Prostate gland (tissue), 2 donors: ENCODE measurements around the gene ADGRG3. TPM values are rescaled to one million over a fixed set of nuclear protein-coding genes. Genes with fewer than 3 reads are reported as not detected.

Experiments used
- DNase-seq: peaks from one replicate; pipeline ENCODE4 v3.0.0-alpha.2; 2019; ENCODE audit warnings: low spot score
- H3K27ac ChIP-seq, 2 donors: fragments of 200-600 bp; sonication (generic); 2 replicates each; pipeline ENCODE4 v1.5.1; 2017 to 2019
- H3K27me3 ChIP-seq: fragments of 200-600 bp; sonication (generic); replicated peaks from 2 replicates; pipeline ENCODE4 v1.5.1; 2019; ENCODE audit not compliant: insufficient read depth
- H3K36me3 ChIP-seq, 2 donors: fragments of 200-600 bp; sonication (generic); 1 replicate in 1 of 2; 2 replicates in 1 of 2; pipeline versions ENCODE4 v1.5.1 to v1.8.1; 2017 to 2019
- H3K4me1 ChIP-seq: fragments of 200-600 bp; sonication (generic); replicated peaks from 2 replicates; pipeline ENCODE4 v1.5.1; 2019
- H3K4me3 ChIP-seq, 2 donors: fragments of 200-600 bp; sonication (generic); 2 replicates each; pipeline ENCODE4 v1.5.1; 2017 to 2019
- H3K9me3 ChIP-seq: fragments of 200-600 bp; sonication (generic); 2 replicates; pipeline ENCODE4 v1.5.1; 2017
- POLR2A ChIP-seq: fragments of 450-650 bp; IDR thresholded peaks from one replicate; pipeline ENCODE4 v1.6.1; 2016; ENCODE audit warnings: antibody characterized with exemption, mild to moderate bottlenecking
- POLR2AphosphoS5 ChIP-seq: sonication (generic); formaldehyde crosslinking; IDR thresholded peaks from one replicate; pipeline ENCODE4 v1.6.1; 2017; ENCODE audit warnings: antibody characterized with exemption
- WGBS: methylation state at CpG from one replicate; pipeline ENCODE4 v1.1.5; 2018; 5-methylcytosine and 5-hydroxymethylcytosine counted together
- intact Hi-C: fragments of 100-400 bp; cut with DNase I; formaldehyde crosslinking; loops from one replicate; pipeline ENCODE4 v1.14.2; 2022
- total RNA-seq, 2 donors: library from RNA; depleted of rRNA; stranded (reverse); fragments of >200 nt; gene quantifications; one replicate each; pipeline ENCODE4 v1.1.0, GENCODE V29; 2016
- TF ChIP-seq, protein P1 (sequence below), 4 experiments: fragments of 200-600 bp in 2 of 4; fragments of 450-650 bp in 2 of 4; sonication (generic) in 2 of 4; IDR thresholded peaks; 1 replicate in 3 of 4; 2 replicates in 1 of 4; pipeline ENCODE4 v1.5.1; 2016 to 2019; ENCODE audit warnings: antibody characterized with exemption in 4 of 4, mild to moderate bottlenecking in 2 of 4, moderate library complexity in 2 of 4

The ADGRG3 gene
- total RNA-seq, 2 donors from 2014 or later: not detected

DNA sequence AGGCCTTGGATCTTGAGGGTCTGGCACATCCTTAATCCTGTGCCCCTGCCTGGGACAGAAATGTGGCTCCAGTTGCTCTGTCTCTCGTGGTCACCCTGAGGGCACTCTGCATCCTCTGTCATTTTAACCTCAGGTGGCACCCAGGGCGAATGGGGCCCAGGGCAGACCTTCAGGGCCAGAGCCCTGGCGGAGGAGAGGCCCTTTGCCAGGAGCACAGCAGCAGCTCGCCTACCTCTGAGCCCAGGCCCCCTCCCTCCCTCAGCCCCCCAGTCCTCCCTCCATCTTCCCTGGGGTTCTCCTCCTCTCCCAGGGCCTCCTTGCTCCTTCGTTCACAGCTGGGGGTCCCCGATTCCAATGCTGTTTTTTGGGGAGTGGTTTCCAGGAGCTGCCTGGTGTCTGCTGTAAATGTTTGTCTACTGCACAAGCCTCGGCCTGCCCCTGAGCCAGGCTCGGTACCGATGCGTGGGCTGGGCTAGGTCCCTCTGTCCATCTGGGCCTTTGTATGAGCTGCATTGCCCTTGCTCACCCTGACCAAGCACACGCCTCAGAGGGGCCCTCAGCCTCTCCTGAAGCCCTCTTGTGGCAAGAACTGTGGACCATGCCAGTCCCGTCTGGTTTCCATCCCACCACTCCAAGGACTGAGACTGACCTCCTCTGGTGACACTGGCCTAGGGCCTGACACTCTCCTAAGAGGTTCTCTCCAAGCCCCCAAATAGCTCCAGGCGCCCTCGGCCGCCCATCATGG lies 4.0 kb upstream of the ADGRG3 start:
- H3K4me1 ChIP-seq: no peaks in the 10 kb centered on the region
- TF ChIP-seq POLR2A (no peak), POLR2AphosphoS5 (no peak)
- TF ChIP-seq, protein P1, sequence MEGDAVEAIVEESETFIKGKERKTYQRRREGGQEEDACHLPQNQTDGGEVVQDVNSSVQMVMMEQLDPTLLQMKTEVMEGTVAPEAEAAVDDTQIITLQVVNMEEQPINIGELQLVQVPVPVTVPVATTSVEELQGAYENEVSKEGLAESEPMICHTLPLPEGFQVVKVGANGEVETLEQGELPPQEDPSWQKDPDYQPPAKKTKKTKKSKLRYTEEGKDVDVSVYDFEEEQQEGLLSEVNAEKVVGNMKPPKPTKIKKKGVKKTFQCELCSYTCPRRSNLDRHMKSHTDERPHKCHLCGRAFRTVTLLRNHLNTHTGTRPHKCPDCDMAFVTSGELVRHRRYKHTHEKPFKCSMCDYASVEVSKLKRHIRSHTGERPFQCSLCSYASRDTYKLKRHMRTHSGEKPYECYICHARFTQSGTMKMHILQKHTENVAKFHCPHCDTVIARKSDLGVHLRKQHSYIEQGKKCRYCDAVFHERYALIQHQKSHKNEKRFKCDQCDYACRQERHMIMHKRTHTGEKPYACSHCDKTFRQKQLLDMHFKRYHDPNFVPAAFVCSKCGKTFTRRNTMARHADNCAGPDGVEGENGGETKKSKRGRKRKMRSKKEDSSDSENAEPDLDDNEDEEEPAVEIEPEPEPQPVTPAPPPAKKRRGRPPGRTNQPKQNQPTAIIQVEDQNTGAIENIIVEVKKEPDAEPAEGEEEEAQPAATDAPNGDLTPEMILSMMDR (IDR thresholded peaks at IDR 0.05): no peak
- no peak for DNase-seq
- WGBS: 79% methylated on average over 15 of the region's 15 CpGs
- intact Hi-C loops: no loop called here
- no peaks in the 10 kb centered on the region for H3K27me3 ChIP-seq
- no peak overlapping the region for H3K27ac ChIP-seq
- H3K9me3 ChIP-seq: no peaks in the 10 kb centered on the region
- H3K4me3 ChIP-seq: no peak overlapping the region
- no peaks in the 10 kb centered on the region for H3K36me3 ChIP-seq

DNA sequence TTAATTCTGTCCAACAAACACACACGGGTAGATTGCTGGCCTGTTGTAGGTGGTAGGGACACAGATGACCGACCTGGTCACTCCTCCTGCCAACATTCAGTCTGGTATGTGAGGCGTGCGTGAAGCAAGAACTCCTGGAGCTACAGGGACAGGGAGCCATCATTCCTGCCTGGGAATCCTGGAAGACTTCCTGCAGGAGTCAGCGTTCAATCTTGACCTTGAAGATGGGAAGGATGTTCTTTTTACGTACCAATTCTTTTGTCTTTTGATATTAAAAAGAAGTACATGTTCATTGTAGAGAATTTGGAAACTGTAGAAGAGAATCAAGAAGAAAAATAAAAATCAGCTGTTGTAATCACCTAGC lies 3.5 kb upstream of the ADGRG3 start:
- TF ChIP-seq, protein P1 (IDR thresholded peaks at IDR 0.05): no peak
- TF ChIP-seq POLR2AphosphoS5 (no peak), POLR2A (no peak)
- intact Hi-C loops: no loop called here
- H3K27ac ChIP-seq: no peak overlapping the region
- H3K27me3 ChIP-seq: no peaks in the 10 kb centered on the region
- no peaks in the 10 kb centered on the region for H3K36me3 ChIP-seq
- H3K4me1 ChIP-seq: no peaks in the 10 kb centered on the region
- no peak for DNase-seq
- WGBS: 82% methylated on average over 6 of the region's 6 CpGs
- H3K9me3 ChIP-seq: no peaks in the 10 kb centered on the region
- no peak overlapping the region for H3K4me3 ChIP-seq

DNA sequence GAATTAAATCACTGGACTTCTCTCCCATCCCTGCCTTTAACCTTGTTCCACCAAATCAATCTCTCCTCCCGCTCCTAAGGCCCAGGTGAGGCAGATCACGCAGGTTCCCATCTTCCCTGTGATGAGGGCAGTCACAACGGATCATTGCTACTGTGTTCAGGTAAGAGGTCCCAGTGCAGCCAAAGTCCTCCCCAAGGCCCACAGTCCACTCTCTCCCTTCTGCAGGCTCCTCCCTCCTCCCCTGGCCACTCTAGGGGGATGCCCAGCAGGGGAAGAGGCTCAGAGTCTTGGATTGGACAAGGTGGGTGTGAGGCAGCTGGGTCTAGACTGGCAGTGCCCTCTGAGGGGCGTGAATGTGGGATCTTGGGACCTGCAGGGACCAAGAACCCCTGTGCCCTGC lies 2.6 kb upstream of the ADGRG3 start:
- 89% methylated on average over 4 of the region's 4 CpGs for WGBS

DNA sequence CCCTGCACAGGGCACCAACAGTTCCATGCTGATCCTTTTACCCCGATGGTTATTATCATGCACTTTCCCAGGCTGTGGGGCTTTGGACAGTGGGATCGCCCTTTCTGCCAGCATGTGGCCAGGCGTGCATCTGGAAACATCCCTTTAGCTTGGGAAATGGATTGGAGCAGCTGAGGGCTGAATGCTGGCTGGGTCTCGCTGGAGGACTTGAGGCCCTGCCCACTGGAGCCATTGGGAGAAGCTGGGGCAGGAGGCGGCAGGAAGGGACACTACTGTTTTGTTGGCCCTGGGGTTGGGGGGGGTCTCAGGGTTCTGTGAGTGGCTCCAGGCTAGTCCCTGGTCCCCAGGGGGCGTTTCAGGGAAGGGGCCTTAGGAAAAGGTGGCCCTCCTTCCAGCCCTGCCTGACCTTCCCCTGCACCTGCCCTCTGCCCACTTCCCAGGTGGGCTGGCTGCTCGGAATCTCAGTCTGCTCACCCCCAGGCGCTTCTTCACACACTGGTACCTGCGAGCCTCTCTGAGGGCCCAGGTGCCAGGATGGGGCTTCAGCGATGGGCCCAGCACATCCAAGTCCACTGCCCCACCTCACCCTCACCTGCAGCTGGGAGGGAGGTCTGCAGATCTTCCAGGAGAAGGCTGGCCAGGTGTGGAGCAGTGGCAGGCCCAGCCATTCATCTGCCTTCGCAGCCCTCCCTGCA lies 1.6 kb upstream of the ADGRG3 start:
- WGBS: 82% methylated on average over 11 of the region's 11 CpGs
- no peak for TF ChIP-seq POLR2AphosphoS5
- no peak for TF ChIP-seq POLR2A
- TF ChIP-seq, protein P1 (IDR thresholded peaks at IDR 0.05): no peak
- intact Hi-C loops: no loop called here
- Histone ChIP-seq H3K27ac (no peak overlapping the region), H3K36me3 (no peaks in the 10 kb centered on the region), H3K9me3 (no peaks in the 10 kb centered on the region), H3K4me1 (no peaks in the 10 kb centered on the region), H3K4me3 (no peak overlapping the region), H3K27me3 (no peaks in the 10 kb centered on the region)
- no peak for DNase-seq

More for the DNA sequence above, 2.6 kb upstream of the ADGRG3 start:
- Histone ChIP-seq H3K27ac (no peak overlapping the region), H3K27me3 (no peaks in the 10 kb centered on the region), H3K4me3 (no peak overlapping the region), H3K9me3 (no peaks in the 10 kb centered on the region), H3K4me1 (no peaks in the 10 kb centered on the region), H3K36me3 (no peaks in the 10 kb centered on the region)
- intact Hi-C loops: no loop called here
- DNase-seq: no peak
- TF ChIP-seq, protein P1 (IDR thresholded peaks at IDR 0.05): no peak
- TF ChIP-seq POLR2AphosphoS5 (no peak), POLR2A (no peak)

DNA sequence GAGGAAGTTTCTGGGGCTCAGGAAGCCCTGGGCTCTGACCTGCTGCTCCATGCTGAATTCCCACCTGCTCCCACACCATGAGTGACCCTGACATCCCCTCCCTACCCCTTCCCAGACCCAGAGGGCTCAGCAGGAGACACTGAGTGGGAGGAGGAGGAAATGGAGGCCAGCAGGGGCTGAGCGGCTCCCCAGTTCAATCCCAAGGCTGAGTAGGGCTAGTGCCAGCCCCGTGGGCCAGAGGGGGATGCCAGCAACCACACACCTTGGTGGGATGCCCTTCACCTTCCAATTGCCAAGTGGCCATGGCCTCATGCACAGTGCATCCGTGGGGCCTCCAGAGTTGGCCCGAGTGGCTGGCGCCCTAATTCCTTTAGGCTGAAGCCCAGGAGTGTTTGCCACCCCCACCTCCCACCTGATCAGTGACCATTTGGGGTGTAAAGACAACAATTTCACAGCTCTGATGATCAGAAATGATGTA lies 1.0 kb upstream of the ADGRG3 start:
- Histone ChIP-seq H3K9me3 (no peaks in the 10 kb centered on the region), H3K27ac (no peak overlapping the region), H3K36me3 (no peaks in the 10 kb centered on the region), H3K27me3 (no peaks in the 10 kb centered on the region), H3K4me3 (no peak overlapping the region), H3K4me1 (no peaks in the 10 kb centered on the region)
- no peak for TF ChIP-seq POLR2AphosphoS5
- TF ChIP-seq, protein P1 (IDR thresholded peaks at IDR 0.05): no peak
- TF ChIP-seq POLR2A: no peak
- DNase-seq: no peak
- 79% methylated on average over 5 of the region's 5 CpGs for WGBS
- intact Hi-C loops: no loop called here
